ENCODE measurements around the gene SDK2.

SDK2 gene

DNA sequence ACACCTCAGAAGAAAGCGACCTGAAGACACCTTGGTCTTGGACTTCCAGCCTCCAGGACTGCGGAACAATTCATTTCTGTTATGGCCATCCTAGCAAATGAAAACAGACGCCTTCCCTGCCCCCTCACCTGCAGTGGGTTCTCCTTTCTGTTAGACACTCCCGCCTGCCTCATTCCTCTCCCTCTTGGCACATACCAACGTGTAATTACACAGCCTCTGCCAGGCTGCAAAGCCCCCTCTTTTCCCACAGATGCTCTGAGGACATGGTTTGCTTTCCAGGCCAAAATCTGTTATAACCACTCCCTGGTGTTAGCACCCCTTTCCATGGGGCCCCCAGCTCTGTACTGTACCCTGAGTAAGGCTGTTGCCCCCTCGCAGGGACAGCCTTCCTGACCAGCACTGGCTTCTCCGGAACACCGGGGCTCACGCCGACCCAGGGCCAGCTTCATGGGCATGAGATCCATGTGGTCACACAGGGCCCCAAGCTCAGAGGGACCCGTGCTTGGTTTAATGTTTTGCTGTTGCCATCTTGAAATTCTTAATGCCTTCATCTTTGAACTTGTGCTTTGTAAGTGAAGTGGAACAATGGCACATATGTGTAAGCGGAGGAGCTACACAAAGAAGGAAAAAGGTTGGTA, 64.1 kb downstream of the SDK2 start:
- DNase-seq (ENCODE audit: low read depth in 1 of 2, low spot score in 1 of 2) = no peak
- Histone ChIP-seq H3K4me3 (replicated peaks; ENCODE audit: insufficient read depth, low read length) (no peak overlapping the region), H3K27ac (replicated peaks) (no peak overlapping the region), H3K27me3 (ENCODE audit: insufficient read depth, poor library complexity, severe bottlenecking) (no peaks in the 10 kb centered on the region)
- no peak for TF ChIP-seq GABPA (IDR thresholded peaks at IDR 0.05; ENCODE audit: low read depth)
- TF ChIP-seq POLR2AphosphoS5 (IDR thresholded peaks at IDR 0.05; ENCODE audit: low read depth) = no peak

DNA sequence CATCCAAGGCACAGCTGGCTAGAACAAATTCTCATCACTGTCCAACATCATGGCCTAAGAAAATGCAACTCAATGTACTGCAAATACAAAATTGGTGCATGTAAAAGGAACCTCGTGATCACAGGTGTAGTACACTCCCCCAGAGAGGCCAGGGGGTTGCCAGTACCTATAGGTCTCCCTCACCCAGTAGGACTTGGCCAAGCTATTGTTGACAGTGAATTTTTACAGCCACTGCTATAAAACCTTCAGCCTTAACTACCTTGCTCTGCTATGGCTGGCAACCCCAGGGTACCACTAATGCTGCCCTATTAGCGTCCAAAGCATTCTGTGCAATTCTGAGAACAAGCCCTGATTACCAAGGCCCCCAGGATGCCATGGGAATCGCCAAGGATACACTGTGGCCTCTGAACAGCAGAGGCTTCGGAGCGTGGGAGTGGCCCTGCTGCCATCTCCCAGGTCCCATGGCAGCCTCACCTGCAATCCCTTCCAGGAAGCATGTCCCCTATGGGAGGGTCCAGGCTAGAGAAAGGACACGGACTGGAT, 67.6 kb downstream of the SDK2 start:
- H3K27me3 ChIP-seq (ENCODE audit: insufficient read depth, poor library complexity, severe bottlenecking) = no peaks in the 10 kb centered on the region
- TF ChIP-seq, protein P1, sequence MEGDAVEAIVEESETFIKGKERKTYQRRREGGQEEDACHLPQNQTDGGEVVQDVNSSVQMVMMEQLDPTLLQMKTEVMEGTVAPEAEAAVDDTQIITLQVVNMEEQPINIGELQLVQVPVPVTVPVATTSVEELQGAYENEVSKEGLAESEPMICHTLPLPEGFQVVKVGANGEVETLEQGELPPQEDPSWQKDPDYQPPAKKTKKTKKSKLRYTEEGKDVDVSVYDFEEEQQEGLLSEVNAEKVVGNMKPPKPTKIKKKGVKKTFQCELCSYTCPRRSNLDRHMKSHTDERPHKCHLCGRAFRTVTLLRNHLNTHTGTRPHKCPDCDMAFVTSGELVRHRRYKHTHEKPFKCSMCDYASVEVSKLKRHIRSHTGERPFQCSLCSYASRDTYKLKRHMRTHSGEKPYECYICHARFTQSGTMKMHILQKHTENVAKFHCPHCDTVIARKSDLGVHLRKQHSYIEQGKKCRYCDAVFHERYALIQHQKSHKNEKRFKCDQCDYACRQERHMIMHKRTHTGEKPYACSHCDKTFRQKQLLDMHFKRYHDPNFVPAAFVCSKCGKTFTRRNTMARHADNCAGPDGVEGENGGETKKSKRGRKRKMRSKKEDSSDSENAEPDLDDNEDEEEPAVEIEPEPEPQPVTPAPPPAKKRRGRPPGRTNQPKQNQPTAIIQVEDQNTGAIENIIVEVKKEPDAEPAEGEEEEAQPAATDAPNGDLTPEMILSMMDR (IDR thresholded peaks at IDR 0.05; ENCODE audit: insufficient read depth, low read length) = no peak
- no peak for TF ChIP-seq POLR2AphosphoS5 (IDR thresholded peaks at IDR 0.05; ENCODE audit: low read depth)
- no peak for TF ChIP-seq REST (IDR thresholded peaks at IDR 0.05; ENCODE audit: insufficient replicate concordance, low read depth)
- no peak for TF ChIP-seq SPI1 (IDR thresholded peaks at IDR 0.05; ENCODE audit: borderline replicate concordance, low read depth)
- no peak for TF ChIP-seq GABPA (IDR thresholded peaks at IDR 0.05; ENCODE audit: low read depth)
- H3K27ac ChIP-seq (replicated peaks) = no peak overlapping the region
- DNase-seq (ENCODE audit: low read depth in 1 of 2, low spot score in 1 of 2) = no peak
- H3K4me3 ChIP-seq (replicated peaks; ENCODE audit: insufficient read depth, low read length) = no peak overlapping the region

DNA sequence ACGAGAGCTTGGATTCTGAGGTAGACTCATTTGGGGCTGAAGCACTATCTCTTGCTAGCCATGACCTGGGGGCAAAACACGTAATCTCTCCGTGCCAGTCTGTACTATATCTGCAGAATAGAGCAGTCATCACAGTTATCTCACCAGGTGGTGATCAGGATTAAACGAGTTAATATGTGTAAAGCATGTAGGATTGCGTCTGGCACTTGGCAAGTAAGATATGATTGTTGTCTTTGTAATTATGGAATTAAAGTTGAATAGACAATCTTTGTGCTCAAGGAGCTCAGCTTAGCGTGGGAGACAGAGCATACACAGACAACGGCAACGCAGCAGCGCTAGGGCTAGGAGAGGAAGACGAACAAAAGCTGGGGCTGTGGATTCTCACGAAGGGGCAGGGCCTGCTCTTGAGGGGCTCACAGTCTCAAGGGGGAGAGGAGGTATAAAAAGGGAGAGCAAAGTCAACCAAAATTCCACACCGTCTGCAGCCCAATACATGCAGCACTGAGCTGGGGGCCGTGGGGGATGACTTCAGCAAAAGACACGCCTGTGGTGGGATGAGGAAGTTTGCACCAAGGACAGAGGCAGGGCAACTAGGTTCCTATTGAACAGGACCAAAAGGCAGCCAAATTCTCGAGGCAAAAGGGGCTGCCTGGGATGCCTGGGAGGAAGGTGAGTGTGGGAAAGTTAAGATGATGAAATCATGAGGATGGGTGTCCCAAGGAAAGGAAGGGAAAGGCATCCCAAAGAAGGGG, 68.6 kb downstream of the SDK2 start:
- peak; percentile 75 for TF ChIP-seq REST (IDR thresholded peaks at IDR 0.05; ENCODE audit: insufficient replicate concordance, low read depth)
- no peak for TF ChIP-seq POLR2AphosphoS5 (IDR thresholded peaks at IDR 0.05; ENCODE audit: low read depth)
- no peak overlapping the region for H3K27ac ChIP-seq (replicated peaks)
- DNase-seq (ENCODE audit: low read depth in 1 of 2, low spot score in 1 of 2) = no peak
- H3K27me3 ChIP-seq (ENCODE audit: insufficient read depth, poor library complexity, severe bottlenecking) = no peaks in the 10 kb centered on the region
- no peak overlapping the region for H3K4me3 ChIP-seq (replicated peaks; ENCODE audit: insufficient read depth, low read length)

- Histone ChIP-seq H3K4me3 (replicated peaks; ENCODE audit: insufficient read depth, low read length) (no peak overlapping the region), H3K27me3 (ENCODE audit: insufficient read depth, poor library complexity, severe bottlenecking) (no peaks in the 10 kb centered on the region), H3K27ac (replicated peaks) (no peak overlapping the region)
- no peak for DNase-seq (ENCODE audit: low read depth in 1 of 2, low spot score in 1 of 2)
- TF ChIP-seq, protein P1 (IDR thresholded peaks at IDR 0.05; ENCODE audit: insufficient read depth, low read length) = no peak
- no peak for TF ChIP-seq POLR2AphosphoS5 (IDR thresholded peaks at IDR 0.05; ENCODE audit: low read depth)
- TF ChIP-seq REST (IDR thresholded peaks at IDR 0.05; ENCODE audit: insufficient replicate concordance, low read depth) = no peak
- no peak for TF ChIP-seq GABPA (IDR thresholded peaks at IDR 0.05; ENCODE audit: low read depth)
- no peak for TF ChIP-seq SPI1 (IDR thresholded peaks at IDR 0.05; ENCODE audit: borderline replicate concordance, low read depth)
Observed at GRCh38 chr17:73571511-73572130, 72.6 kb downstream of the SDK2 start.
